HCT116 (cell line): Measurements from ENCODE around the gene C3orf20. TPM values are rescaled to one million over a fixed set of nuclear protein-coding genes. Genes with fewer than 3 reads are reported as not detected.

Experiments
- ATAC-seq: fragments of 200-7000 bp; cut with Tn5 transposase; 2 replicates; pipeline ENCODE4 v1.9.1; 2020; ENCODE audit warnings: mild to moderate bottlenecking, moderate library complexity
- BruUV-seq: library from RNA; stranded (reverse); fragments of 400-500 nt; replicated peaks from 2 replicates; lab custom pipeline; 2021; lab: Mats Ljungman, UMichigan
- CTCF ChIA-PET: fragments of 300-600 bp; sonication (Branson Sonifier 250); formaldehyde crosslinking; loops from one replicate; lab custom pipeline; 2021; ENCODE audit warnings: antibody characterized with exemption; lab: Charles Lee
- POLR2A ChIA-PET: fragments of 300-600, 350-600 bp; sonication (Branson Sonifier 250); formaldehyde crosslinking; loops from one replicate; lab custom pipeline; 2021; ENCODE audit warnings: antibody characterized with exemption; lab: Charles Lee
- RAD21 ChIA-PET, 2 experiments: fragments of 300-600 bp; sonication (Branson Sonifier 250); formaldehyde crosslinking; loops; one replicate each; lab custom pipeline; 2023; ENCODE audit warnings: low total read pairs in 2 of 2; ENCODE audit not compliant: uncharacterized antibody in 2 of 2, unreplicated experiment in 2 of 2, low non-redundant PET in 1 of 2; lab: Charles Lee
- DNase-seq: peaks from one replicate; pipeline ENCODE4 v3.0.0-alpha.2; 2010; ENCODE audit warnings: low read depth, low spot score
- H2AFZ ChIP-seq: fragments of 200-600 bp; shearing (Covaris generic), sonication (generic); 2 replicates; pipeline ENCODE4 v1.6.1; 2017; ENCODE audit warnings: low read depth, mixed run types, mixed read lengths, antibody characterized with exemption, low read length; ENCODE audit not compliant: poor library complexity, severe bottlenecking
- H3K27ac ChIP-seq: 2 replicates; pipeline ENCODE4 v1.5.1; 2012; ENCODE audit warnings: low read depth, low read length
- H3K27me3 ChIP-seq: fragments of 200-600 bp; sonication (generic); 2 replicates; pipeline ENCODE4 v1.6.1; 2016; ENCODE audit warnings: mixed run types, low read length, mixed read lengths; ENCODE audit not compliant: insufficient read depth
- H3K36me3 ChIP-seq, 2 experiments: fragments of 200-500 bp in 1 of 2; fragments of 200-600 bp in 1 of 2; sonication (Bioruptor generic) in 1 of 2; sonication (generic) in 1 of 2; 2 replicates each; pipeline versions ENCODE4 v1.5.1 to v1.6.1; 2014 to 2016; ENCODE audit warnings: low read length in 2 of 2, inconsistent platforms in 1 of 2, mixed read lengths in 1 of 2, mixed run types in 1 of 2; ENCODE audit not compliant: insufficient read depth in 2 of 2, control insufficient read depth in 1 of 2
- H3K4me1 ChIP-seq, 2 experiments: fragments of 200-600 bp in 1 of 2; sonication (generic) in 1 of 2; 2 replicates each; pipeline versions ENCODE4 v1.5.1 to v1.6.1; 2012 to 2017; ENCODE audit warnings: low read length in 2 of 2, inconsistent platforms in 1 of 2, mild to moderate bottlenecking in 1 of 2, mixed read lengths in 1 of 2, mixed run types in 1 of 2, moderate library complexity in 1 of 2; ENCODE audit not compliant: insufficient read depth in 2 of 2, control insufficient read depth in 1 of 2
- H3K4me2 ChIP-seq: fragments of 200-600 bp; sonication (generic); 2 replicates; pipeline ENCODE4 v1.6.1; 2017; ENCODE audit warnings: mixed run types, low read length, mixed read lengths
- H3K4me3 ChIP-seq, 2 experiments: fragments of 200-600 bp in 1 of 2; sonication (generic) in 1 of 2; replicated peaks in 1 of 2; 2 replicates each; pipeline ENCODE4 v1.5.1; 2011 to 2016; ENCODE audit warnings: low read length in 2 of 2, control low read depth in 1 of 2, low read depth in 1 of 2, mild to moderate bottlenecking in 1 of 2, mixed read lengths in 1 of 2, mixed run types in 1 of 2
- H3K79me2 ChIP-seq: fragments of 200-600 bp; sonication (generic); 2 replicates; pipeline ENCODE4 v1.6.1; 2017; ENCODE audit warnings: mild to moderate bottlenecking, mixed run types, low read length, moderate library complexity, mixed read lengths; ENCODE audit not compliant: insufficient read depth
- H3K9ac ChIP-seq: fragments of 200-600 bp; sonication (generic); 2 replicates; pipeline ENCODE4 v1.6.1; 2016; ENCODE audit warnings: low read length, mixed read lengths
- H3K9me2 ChIP-seq: fragments of 200-600 bp; sonication (generic), shearing (Covaris generic); 2 replicates; pipeline ENCODE4 v1.6.1; 2017; ENCODE audit warnings: mixed run types, mild to moderate bottlenecking, moderate library complexity; ENCODE audit not compliant: insufficient read depth
- H3K9me3 ChIP-seq, 2 experiments: fragments of 200-500 bp in 1 of 2; fragments of 200-600 bp in 1 of 2; sonication (Bioruptor generic) in 1 of 2; sonication (generic) in 1 of 2; 2 replicates each; pipeline ENCODE4 v1.6.1; 2014 to 2017; ENCODE audit warnings: low read length in 2 of 2, mixed read lengths in 2 of 2, inconsistent platforms in 1 of 2, low read depth in 1 of 2, mild to moderate bottlenecking in 1 of 2, mixed run types in 1 of 2, moderate library complexity in 1 of 2; ENCODE audit not compliant: control insufficient read depth in 1 of 2, insufficient read depth in 1 of 2
- H4K20me1 ChIP-seq: fragments of 200-600 bp; sonication (generic), shearing (Covaris generic); 2 replicates; pipeline ENCODE4 v1.6.1; 2017; ENCODE audit warnings: mixed run types, mild to moderate bottlenecking, moderate library complexity; ENCODE audit not compliant: insufficient read depth
- CBX3 ChIP-seq: IDR thresholded peaks from 2 replicates; pipeline ENCODE4 v1.6.1; 2012; ENCODE audit warnings: low read depth
- ELF1 ChIP-seq: IDR thresholded peaks from 2 replicates; pipeline ENCODE4 v1.6.1; 2012; ENCODE audit warnings: low read depth, borderline replicate concordance
- JUND ChIP-seq: IDR thresholded peaks from 2 replicates; pipeline ENCODE4 v1.6.1; 2012
- SP1 ChIP-seq: IDR thresholded peaks from 2 replicates; pipeline ENCODE4 v1.6.1; 2012; ENCODE audit warnings: low read depth
- intact Hi-C: fragments of 100-400 bp; cut with micrococcal nuclease; formaldehyde crosslinking; loops from 2 replicates; pipeline ENCODE4 v1.10.0; 2022
- total RNA-seq: library from RNA; stranded (reverse); gene quantifications from one replicate; pipeline ENCODE4 v1.2.1, GENCODE V29; 2021; ENCODE audit not compliant: unreplicated experiment
- TF ChIP-seq, protein P1 (sequence below): IDR thresholded peaks from 2 replicates; pipeline ENCODE4 v1.6.1; 2012; ENCODE audit warnings: low read depth

The C3orf20 gene
- total RNA-seq, 1 experiment from 2014 or later: 0.20 TPM

DNA sequence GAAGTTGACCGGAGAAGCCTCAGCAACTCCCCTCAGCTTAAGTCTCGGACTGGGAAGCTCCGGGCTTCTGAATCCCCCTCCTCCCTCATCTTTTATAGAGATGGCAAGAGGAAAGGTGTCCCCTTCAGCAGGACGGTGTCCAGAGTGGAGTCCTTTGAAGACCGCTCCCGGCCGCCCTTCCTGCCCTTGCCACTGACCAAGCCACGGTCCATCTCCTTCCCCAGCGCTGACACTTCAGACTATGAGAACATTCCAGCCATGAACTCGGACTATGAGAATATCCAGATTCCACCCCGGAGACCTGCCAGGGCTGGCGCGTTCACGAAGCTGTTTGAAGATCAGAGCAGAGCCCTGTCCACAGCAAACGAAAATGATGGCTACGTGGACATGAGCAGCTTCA is 146.2 kb downstream of the C3orf20 start (continued):
- no peak for TF ChIP-seq SP1
- TF ChIP-seq JUND: no peak
- TF ChIP-seq, protein P1, sequence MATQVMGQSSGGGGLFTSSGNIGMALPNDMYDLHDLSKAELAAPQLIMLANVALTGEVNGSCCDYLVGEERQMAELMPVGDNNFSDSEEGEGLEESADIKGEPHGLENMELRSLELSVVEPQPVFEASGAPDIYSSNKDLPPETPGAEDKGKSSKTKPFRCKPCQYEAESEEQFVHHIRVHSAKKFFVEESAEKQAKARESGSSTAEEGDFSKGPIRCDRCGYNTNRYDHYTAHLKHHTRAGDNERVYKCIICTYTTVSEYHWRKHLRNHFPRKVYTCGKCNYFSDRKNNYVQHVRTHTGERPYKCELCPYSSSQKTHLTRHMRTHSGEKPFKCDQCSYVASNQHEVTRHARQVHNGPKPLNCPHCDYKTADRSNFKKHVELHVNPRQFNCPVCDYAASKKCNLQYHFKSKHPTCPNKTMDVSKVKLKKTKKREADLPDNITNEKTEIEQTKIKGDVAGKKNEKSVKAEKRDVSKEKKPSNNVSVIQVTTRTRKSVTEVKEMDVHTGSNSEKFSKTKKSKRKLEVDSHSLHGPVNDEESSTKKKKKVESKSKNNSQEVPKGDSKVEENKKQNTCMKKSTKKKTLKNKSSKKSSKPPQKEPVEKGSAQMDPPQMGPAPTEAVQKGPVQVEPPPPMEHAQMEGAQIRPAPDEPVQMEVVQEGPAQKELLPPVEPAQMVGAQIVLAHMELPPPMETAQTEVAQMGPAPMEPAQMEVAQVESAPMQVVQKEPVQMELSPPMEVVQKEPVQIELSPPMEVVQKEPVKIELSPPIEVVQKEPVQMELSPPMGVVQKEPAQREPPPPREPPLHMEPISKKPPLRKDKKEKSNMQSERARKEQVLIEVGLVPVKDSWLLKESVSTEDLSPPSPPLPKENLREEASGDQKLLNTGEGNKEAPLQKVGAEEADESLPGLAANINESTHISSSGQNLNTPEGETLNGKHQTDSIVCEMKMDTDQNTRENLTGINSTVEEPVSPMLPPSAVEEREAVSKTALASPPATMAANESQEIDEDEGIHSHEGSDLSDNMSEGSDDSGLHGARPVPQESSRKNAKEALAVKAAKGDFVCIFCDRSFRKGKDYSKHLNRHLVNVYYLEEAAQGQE: no peak

DNA sequence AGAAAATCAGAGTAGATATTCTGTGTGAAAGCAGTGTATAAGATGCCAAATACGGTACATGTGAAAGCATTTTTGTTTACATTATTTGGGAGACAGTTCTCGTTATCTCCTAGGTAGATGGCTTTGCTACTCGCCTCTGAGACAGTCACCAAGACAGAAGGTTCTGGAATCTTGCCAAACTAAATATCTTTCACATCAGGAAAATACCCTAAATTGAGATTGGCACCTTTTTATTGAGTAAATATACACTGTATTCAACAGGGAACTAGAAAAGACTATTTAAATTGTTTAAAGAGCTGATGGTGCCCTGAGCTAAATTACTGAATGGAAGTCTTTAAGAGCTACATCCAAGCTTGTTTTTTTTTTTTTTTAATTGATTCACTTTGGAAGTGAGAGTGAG is 147.2 kb downstream of the C3orf20 start:
- no peak for TF ChIP-seq ELF1
- TF ChIP-seq CBX3: no peak
- H3K9me2 ChIP-seq: no peaks in the 10 kb centered on the region
- no peak for ATAC-seq

More for the DNA sequence above, 147.2 kb downstream of the C3orf20 start:
- intact Hi-C loops: no loop called here
- ChIA-PET POLR2A (no interaction called here), CTCF (no interaction called here), RAD21 (no interaction called here)
- Histone ChIP-seq H2AFZ (no peak overlapping the region), H4K20me1 (no peaks in the 10 kb centered on the region), H3K27ac (no peak overlapping the region), H3K79me2 (no peaks in the 10 kb centered on the region), H3K9ac (no peak overlapping the region), H3K27me3 (peaks cover 53% of the 10 kb centered on the region), H3K36me3 (no peaks in the 10 kb centered on the region), H3K9me3 (no peaks in the 10 kb centered on the region), H3K4me2 (no peak overlapping the region), H3K4me1 (no peaks in the 10 kb centered on the region), H3K4me3 (no peak overlapping the region)
- BruUV-seq: no TSS peak
- DNase-seq: no peak

Other genes with a start within 250 kb of the C3orf20 start
- 0.34 TPM for gene GRIP2, start 134.8 kb upstream of the C3orf20 start, total RNA-seq
- 15.6 TPM for gene CCDC174, start 23.4 kb upstream of the C3orf20 start, total RNA-seq
- 0.22 TPM for gene FGD5, start 143.8 kb downstream of the C3orf20 start, total RNA-seq